ENCODE results near the gene CAST.

GRCh38 chr5:96680759-96681470 is 18.7 kb downstream of the CAST start:
- TF ChIP-seq, protein P1, sequence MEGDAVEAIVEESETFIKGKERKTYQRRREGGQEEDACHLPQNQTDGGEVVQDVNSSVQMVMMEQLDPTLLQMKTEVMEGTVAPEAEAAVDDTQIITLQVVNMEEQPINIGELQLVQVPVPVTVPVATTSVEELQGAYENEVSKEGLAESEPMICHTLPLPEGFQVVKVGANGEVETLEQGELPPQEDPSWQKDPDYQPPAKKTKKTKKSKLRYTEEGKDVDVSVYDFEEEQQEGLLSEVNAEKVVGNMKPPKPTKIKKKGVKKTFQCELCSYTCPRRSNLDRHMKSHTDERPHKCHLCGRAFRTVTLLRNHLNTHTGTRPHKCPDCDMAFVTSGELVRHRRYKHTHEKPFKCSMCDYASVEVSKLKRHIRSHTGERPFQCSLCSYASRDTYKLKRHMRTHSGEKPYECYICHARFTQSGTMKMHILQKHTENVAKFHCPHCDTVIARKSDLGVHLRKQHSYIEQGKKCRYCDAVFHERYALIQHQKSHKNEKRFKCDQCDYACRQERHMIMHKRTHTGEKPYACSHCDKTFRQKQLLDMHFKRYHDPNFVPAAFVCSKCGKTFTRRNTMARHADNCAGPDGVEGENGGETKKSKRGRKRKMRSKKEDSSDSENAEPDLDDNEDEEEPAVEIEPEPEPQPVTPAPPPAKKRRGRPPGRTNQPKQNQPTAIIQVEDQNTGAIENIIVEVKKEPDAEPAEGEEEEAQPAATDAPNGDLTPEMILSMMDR (IDR thresholded peaks at IDR 0.05; ENCODE audit: extremely low read depth in 1 of 2, insufficient read depth in 1 of 2, low read depth in 1 of 2, low read length in 2 of 2), result no peak
- TF ChIP-seq EZH2 (IDR thresholded peaks at IDR 0.05; ENCODE audit: borderline replicate concordance, low read depth, low read length, severe bottlenecking) (no peak), POLR2A (IDR thresholded peaks at IDR 0.05; ENCODE audit: low read depth, low read length) (no peak), POLR2AphosphoS5 (IDR thresholded peaks at IDR 0.05; ENCODE audit: insufficient read depth, low read depth, low read length) (no peak), MYC (IDR thresholded peaks at IDR 0.05; ENCODE audit: low read depth, low read length) (no peak)

Measured in endothelial cell of umbilical vein (primary cell).